Superior temporal gyrus (tissue), 1 donor: ENCODE results near the gene PITPNC1.
"Not testable (repeated sequence)": the region's sequence is repeated elsewhere in the genome, so short reads cannot be mapped to it uniquely, and the experiment has no call there.

Experiments used
- DNase-seq: peaks from one replicate; pipeline ENCODE4 v3.0.0-alpha.2; 2016; ENCODE audit errors: extremely low spot score

Gene PITPNC1

DNA sequence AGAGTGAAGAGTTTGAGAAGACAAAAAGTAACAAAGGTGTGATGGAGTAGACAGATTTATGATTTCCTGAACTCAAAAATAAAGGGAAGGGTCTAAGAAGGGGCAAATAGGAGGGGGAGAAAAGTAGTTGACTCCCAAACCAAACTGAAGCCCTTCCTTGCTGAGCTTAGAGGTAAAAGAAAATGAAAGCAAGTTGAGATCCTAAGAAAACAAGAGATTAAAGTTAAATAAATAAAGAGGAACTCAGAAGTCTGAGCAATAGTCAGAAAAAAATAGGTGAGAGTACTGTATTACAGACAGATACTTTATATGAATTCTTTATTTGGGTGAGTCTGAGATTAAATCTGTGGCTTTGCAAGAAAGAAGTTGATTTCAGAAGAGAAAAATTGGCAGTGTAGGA, 7.4 kb upstream of the PITPNC1 start:
- DNase-seq: no peak

DNA sequence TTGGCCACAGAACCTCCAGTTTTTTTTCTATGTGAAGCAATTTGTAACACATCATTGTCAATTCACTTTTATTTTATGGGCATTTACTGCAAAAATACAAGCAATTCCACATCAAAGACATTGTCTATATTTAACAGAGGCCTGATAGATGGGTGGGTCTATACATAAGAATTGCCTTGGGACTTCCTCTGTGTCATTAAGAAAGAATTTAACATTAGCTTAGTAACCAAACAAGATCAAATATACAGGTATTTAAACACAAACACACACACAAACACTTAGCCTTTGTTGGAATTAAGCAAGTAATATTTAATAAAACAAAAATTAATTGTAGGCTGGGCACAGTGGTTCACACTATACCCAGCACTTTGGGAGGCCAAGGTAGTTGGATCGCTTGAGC, 4.3 kb upstream of the PITPNC1 start:
- no peak for DNase-seq

GRCh38 chr17:67374329-67375053, 2.6 kb upstream of the PITPNC1 start:
- peak; percentile 84 for DNase-seq

DNA sequence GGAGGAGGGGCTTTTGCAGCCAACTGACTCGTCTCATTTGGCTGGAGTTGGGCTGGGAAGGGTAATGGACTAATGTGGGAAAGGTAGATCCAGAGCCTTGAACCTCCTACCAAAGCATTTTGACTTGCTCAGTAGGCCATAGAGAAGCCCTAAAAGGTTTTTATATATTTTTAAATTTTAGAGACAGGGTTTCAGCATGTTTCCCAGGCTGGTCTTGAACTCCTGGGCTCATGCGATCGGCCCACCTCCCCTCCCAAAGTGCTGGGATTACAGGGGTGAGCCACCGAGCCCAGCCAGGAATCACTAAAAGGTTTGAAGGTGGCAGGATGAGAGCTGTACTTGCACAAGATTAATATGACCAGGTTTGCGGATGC, 2.0 kb upstream of the PITPNC1 start:
- no peak for DNase-seq

DNA sequence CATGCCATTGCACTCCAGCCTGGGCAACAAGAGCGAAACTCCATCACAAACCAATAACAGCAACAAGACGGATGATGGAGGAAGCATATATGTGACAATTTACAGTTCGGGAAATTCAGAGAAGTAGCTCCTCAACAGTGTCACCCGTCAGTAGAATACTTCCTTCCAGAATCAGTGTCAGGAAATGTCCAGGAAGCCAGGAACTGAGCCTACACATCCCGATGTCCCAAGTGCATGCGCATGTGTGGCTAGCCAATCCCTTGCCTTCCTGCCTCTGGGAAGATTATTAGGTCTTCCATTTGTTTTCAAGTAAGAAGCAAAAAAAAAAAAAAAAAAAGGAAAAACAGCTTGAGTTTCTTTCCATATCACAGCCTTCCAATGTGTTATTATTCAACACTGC, 1.4 kb upstream of the PITPNC1 start:
- DNase-seq: no peak

DNA sequence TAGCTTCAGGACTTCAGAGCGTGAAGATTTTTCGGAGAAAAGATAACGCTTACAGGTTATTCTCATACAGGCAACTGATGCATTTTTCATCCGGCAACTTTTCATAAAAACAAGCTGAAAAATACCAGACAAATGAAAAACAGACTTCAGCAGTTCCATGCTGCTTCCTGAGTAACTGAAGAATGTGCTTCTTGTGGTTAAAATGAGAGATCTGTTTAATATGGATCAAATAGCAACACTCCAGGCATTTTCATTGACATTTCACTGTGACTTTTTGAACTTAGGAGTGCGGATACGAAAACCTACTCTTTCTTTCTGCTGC, 705 bp upstream of the PITPNC1 start:
- peak; percentile 53 for DNase-seq

GRCh38 chr17:67377488-67378453, 690 bp downstream of the PITPNC1 start:
- DNase-seq: no peak

DNA sequence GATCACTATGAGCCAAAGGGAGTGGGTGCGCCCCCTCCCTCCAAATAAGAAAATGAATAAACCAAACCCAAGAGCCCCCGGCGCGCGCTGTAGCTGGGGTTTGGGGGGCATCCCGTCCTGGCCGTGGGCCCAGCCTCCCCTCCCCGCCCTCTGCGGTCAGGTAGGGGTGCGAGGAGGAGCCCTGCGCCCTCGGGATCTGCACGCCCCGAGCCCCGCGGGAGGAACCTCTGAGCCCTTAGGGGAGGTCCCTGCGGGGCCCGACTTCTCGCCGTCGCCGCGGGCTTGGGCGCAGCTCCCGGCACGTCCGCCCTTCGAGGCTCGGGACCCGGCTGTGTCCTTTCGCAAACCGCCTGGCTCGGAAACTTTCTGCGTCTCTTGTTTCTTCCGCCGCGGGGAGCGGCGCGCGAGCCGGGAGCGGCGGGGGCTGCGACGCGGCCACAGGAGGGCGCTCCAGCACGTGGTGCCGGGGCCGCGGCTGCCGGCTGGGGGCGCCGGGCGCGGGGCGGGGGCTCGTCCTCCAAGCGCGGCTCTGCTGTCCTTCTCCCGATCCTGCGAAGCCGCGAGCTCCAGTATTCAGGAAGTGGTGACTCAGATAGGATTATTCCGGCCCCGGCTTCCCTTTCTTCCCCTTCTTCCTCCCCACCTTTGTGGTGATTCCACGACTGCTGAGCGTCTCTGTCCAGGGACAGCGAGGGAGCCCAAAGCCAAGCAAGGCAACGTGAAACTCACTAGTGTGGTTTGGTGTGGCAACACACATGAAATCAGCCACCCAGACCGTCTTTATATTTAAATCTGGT, 1.6 kb downstream of the PITPNC1 start:
- peak; percentile 63 for DNase-seq

DNA sequence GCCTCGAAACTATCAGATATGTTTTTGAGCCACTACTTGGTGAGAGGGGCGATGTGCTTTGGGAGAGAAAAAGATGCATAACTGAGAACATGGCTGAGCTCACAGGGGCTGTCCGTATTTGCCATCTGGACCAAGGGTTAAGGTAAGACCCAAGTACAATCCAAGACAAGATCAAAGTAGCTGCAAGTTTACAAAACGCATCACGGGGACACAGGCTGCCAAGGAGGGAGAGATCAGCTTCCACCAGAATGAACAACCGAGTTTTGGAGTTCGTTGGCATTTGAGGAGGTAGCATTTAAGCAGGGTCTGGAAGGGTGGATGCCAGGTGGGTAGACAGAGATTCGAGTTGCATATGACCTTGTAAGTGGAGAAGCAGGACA, 2.2 kb downstream of the PITPNC1 start:
- no peak for DNase-seq

- DNase-seq: no peak
Measured at GRCh38 chr17:67381929-67382257, 4.8 kb downstream of the PITPNC1 start.

DNA sequence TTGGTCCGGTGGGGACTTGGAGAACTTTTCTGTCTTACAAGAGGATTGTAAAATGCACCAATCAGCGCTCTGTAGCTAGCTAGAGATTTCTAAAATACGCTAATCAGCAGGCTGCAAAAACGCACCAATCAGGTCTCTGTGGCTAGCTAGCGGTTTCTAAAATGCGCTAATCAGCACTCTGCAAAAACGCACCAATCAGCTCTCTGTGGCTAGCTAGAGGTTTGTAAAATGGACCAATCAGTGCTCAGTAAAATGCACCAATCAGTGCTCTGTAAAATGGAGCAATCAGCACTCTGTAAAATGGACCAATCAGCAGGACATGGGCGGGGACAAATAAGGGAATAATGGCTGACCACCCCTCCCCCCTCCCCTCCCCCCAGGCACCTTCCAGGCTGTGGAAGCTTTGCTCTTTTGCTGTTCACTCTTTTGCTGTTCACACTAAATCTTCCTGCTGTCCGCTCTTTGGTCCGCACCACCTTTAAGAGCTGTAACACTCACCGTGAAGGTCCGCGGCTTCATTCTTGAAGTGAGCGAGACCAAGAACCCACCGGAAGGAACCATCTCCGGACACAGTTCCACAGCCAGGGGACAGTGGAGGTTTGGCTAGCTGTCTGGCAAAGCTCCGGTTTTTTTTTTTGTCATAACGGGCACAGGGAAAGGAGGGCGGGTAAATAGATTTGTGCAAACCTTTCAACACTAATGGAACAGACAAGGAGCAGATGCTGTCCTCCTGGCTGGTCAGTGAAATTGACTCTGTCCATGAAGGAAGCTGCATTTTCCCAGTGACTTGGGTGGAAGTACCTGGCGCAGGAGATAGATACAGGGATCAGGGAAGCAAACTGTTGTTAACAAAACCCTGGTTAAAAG, 8.3 kb downstream of the PITPNC1 start:
- DNase-seq: no peak

- DNase-seq: peak; percentile 54
Measured at GRCh38 chr17:67386965-67387551, 10.0 kb downstream of the PITPNC1 start.

DNA sequence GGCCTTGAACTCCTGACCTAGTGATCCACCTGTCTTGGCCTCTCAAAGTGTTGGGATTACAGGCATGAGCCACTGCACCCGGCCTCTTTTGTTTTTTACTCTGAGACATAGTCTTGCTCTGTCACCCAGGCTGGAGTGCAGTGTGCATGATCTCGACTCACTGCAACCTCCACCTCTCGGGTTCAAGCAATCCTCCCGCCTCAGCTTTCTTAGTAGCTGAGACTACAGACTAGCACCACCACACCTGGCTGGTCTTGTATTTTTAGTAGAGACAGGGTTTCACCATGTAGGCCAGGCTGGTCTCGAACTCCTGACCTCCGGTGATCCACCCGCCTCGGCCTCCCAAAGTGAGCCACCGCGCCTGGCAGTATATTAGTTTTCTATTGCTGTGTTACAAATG, 11.5 kb downstream of the PITPNC1 start:
- DNase-seq: not testable (repeated sequence)

DNA sequence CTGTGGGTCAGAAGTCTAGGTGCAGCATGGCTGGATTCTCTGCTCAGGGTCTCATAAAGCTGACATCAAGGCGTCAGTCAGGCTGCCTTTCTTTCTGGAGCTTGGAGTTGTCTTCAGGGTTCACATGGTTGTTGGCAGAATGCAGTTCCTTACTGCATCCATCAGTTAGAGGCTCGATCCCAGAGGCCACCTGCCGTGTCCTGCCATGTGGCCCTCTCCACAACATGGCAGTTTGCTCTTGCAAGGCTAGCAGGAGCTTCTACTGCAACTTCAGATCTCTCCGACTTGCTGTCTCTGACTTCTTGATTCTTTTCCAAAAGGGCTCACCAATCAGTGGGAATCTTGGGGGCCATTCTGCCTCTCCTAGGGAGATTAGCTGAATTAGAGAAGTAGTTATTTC, 11.9 kb downstream of the PITPNC1 start:
- no peak for DNase-seq

DNA sequence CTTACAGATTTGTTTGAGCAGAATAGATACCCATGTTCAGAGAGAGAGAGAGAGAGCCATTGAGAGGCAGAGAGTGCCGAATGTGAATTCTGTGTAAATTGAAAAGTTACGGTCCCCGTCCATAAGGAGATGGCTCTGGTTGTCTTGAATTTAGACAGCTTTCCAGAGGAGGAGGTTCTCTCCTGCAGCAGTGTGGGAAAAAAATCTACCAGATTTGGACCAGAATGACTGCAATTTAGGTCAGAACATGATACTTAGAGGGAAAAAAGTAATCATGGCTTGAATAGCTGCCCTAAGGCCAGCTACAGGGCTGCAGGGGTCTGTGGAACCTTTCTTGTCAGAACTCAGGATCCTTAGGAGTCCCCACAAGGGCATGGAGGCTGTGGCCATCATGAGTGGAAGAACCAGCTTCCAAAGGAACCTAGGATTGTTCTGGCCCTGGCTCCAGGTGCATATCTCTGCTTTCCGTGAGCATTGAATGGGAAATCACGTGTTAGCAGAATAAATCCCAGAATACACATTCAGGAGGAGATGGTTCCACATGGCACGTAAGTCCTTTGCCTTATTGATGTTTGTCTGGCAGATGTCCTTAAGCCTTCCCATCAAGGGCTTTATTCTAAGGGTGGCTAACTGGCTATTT, 13.0 kb downstream of the PITPNC1 start:
- no peak for DNase-seq

GRCh38 chr17:67390646-67391361, 13.7 kb downstream of the PITPNC1 start:
- DNase-seq: no peak

DNA sequence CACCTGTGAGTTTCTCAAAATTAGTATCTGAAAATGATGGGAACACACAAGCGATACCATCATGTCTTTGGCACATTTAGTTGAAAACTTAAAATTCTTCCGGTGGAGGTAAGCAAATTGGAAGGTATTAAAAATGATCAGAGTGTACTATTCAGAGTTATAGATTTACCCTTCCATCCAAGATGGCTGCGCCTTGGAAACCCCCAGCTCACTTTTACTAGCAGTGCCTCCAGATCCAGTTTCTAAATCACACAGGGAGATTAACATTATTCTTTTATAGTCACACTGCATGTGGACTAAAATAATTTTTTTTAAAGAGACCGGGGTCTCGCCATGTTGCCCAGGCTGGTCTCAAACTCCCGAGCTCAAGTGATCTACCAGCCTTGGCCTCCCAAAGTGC, 15.0 kb downstream of the PITPNC1 start:
- no peak for DNase-seq

DNA sequence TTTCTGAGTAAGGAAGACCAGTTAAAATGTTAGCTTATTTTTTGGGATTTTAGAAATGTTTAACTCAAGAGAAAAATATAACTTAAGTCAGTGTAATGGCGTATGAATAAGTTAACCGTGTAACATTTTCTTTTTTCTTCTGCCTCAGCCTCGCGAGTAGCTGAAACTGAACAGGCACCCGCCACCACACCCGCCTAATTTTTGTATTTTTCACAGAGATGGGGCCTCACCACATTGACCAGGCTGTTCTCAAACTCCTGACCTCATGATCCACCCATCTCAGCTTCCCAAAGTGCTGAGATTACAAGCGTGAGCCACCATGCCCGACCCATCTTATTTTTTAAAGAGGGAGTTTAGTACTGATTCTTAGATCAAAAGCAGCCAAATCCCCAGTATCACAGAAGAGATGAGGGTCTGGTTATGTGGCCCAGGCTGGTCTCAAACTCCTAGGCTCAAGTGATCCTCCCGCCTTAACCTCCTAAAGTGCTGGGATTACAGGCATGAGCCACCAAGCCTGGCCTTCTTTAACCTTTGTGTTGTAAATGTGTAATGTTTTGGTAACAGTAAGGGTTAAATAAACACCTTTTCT, 16.8 kb downstream of the PITPNC1 start:
- DNase-seq: no peak

- DNase-seq: no peak
Measured at GRCh38 chr17:67399676-67400075, 22.6 kb downstream of the PITPNC1 start.

DNA sequence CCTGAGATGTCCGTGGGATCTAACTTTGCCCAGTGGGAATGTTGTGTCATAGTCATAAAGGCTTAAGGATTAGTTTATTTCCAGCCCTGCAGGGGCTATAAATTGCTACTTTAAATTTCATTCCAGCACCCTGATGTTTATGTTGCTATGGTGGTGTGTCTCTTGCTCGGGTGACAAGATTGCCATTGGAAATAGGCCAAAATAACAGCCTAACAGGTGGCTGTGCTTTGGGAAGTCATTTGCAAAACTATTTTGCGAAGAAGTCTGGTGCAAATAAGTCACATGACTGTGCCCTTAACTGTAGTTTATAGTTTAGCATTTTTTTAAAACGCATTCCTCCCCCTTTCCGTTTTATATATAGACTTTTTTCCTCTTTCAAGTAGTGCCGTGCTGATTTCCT, 23.1 kb downstream of the PITPNC1 start:
- DNase-seq: no peak
